HCT116 (cell line): Measurements from ENCODE around the gene SEPHS1. TPM values are rescaled to one million over a fixed set of nuclear protein-coding genes. Genes with fewer than 3 reads are reported as not detected.

Experiments used
- ATAC-seq: fragments of 200-7000 bp; cut with Tn5 transposase; 2 replicates; pipeline ENCODE4 v1.9.1; 2020; ENCODE audit warnings: mild to moderate bottlenecking, moderate library complexity
- BruUV-seq: library from RNA; stranded (reverse); fragments of 400-500 nt; replicated peaks from 2 replicates; lab custom pipeline; 2021; lab: Mats Ljungman, UMichigan
- CTCF ChIA-PET: fragments of 300-600 bp; sonication (Branson Sonifier 250); formaldehyde crosslinking; loops from one replicate; lab custom pipeline; 2021; ENCODE audit warnings: antibody characterized with exemption; lab: Charles Lee
- POLR2A ChIA-PET: fragments of 300-600, 350-600 bp; sonication (Branson Sonifier 250); formaldehyde crosslinking; loops from one replicate; lab custom pipeline; 2021; ENCODE audit warnings: antibody characterized with exemption; lab: Charles Lee
- RAD21 ChIA-PET, 2 experiments: fragments of 300-600 bp; sonication (Branson Sonifier 250); formaldehyde crosslinking; loops; one replicate each; lab custom pipeline; 2023; ENCODE audit warnings: low total read pairs in 2 of 2; ENCODE audit not compliant: uncharacterized antibody in 2 of 2, unreplicated experiment in 2 of 2, low non-redundant PET in 1 of 2; lab: Charles Lee
- DNase-seq: peaks from one replicate; pipeline ENCODE4 v3.0.0-alpha.2; 2010; ENCODE audit warnings: low read depth, low spot score
- H2AFZ ChIP-seq: fragments of 200-600 bp; shearing (Covaris generic), sonication (generic); 2 replicates; pipeline ENCODE4 v1.6.1; 2017; ENCODE audit warnings: low read depth, mixed run types, mixed read lengths, antibody characterized with exemption, low read length; ENCODE audit not compliant: poor library complexity, severe bottlenecking
- H3K27ac ChIP-seq: 2 replicates; pipeline ENCODE4 v1.5.1; 2012; ENCODE audit warnings: low read depth, low read length
- H3K27me3 ChIP-seq: fragments of 200-600 bp; sonication (generic); 2 replicates; pipeline ENCODE4 v1.6.1; 2016; ENCODE audit warnings: mixed run types, low read length, mixed read lengths; ENCODE audit not compliant: insufficient read depth
- H3K36me3 ChIP-seq, 2 experiments: fragments of 200-500 bp in 1 of 2; fragments of 200-600 bp in 1 of 2; sonication (Bioruptor generic) in 1 of 2; sonication (generic) in 1 of 2; 2 replicates each; pipeline versions ENCODE4 v1.5.1 to v1.6.1; 2014 to 2016; ENCODE audit warnings: low read length in 2 of 2, inconsistent platforms in 1 of 2, mixed read lengths in 1 of 2, mixed run types in 1 of 2; ENCODE audit not compliant: insufficient read depth in 2 of 2, control insufficient read depth in 1 of 2
- H3K4me1 ChIP-seq, 2 experiments: fragments of 200-600 bp in 1 of 2; sonication (generic) in 1 of 2; 2 replicates each; pipeline versions ENCODE4 v1.5.1 to v1.6.1; 2012 to 2017; ENCODE audit warnings: low read length in 2 of 2, inconsistent platforms in 1 of 2, mild to moderate bottlenecking in 1 of 2, mixed read lengths in 1 of 2, mixed run types in 1 of 2, moderate library complexity in 1 of 2; ENCODE audit not compliant: insufficient read depth in 2 of 2, control insufficient read depth in 1 of 2
- H3K4me2 ChIP-seq: fragments of 200-600 bp; sonication (generic); 2 replicates; pipeline ENCODE4 v1.6.1; 2017; ENCODE audit warnings: mixed run types, low read length, mixed read lengths
- H3K4me3 ChIP-seq, 2 experiments: fragments of 200-600 bp in 1 of 2; sonication (generic) in 1 of 2; replicated peaks in 1 of 2; 2 replicates each; pipeline ENCODE4 v1.5.1; 2011 to 2016; ENCODE audit warnings: low read length in 2 of 2, control low read depth in 1 of 2, low read depth in 1 of 2, mild to moderate bottlenecking in 1 of 2, mixed read lengths in 1 of 2, mixed run types in 1 of 2
- H3K79me2 ChIP-seq: fragments of 200-600 bp; sonication (generic); 2 replicates; pipeline ENCODE4 v1.6.1; 2017; ENCODE audit warnings: mild to moderate bottlenecking, mixed run types, low read length, moderate library complexity, mixed read lengths; ENCODE audit not compliant: insufficient read depth
- H3K9ac ChIP-seq: fragments of 200-600 bp; sonication (generic); 2 replicates; pipeline ENCODE4 v1.6.1; 2016; ENCODE audit warnings: low read length, mixed read lengths
- H3K9me2 ChIP-seq: fragments of 200-600 bp; sonication (generic), shearing (Covaris generic); 2 replicates; pipeline ENCODE4 v1.6.1; 2017; ENCODE audit warnings: mixed run types, mild to moderate bottlenecking, moderate library complexity; ENCODE audit not compliant: insufficient read depth
- H3K9me3 ChIP-seq, 2 experiments: fragments of 200-500 bp in 1 of 2; fragments of 200-600 bp in 1 of 2; sonication (Bioruptor generic) in 1 of 2; sonication (generic) in 1 of 2; 2 replicates each; pipeline ENCODE4 v1.6.1; 2014 to 2017; ENCODE audit warnings: low read length in 2 of 2, mixed read lengths in 2 of 2, inconsistent platforms in 1 of 2, low read depth in 1 of 2, mild to moderate bottlenecking in 1 of 2, mixed run types in 1 of 2, moderate library complexity in 1 of 2; ENCODE audit not compliant: control insufficient read depth in 1 of 2, insufficient read depth in 1 of 2
- H4K20me1 ChIP-seq: fragments of 200-600 bp; sonication (generic), shearing (Covaris generic); 2 replicates; pipeline ENCODE4 v1.6.1; 2017; ENCODE audit warnings: mixed run types, mild to moderate bottlenecking, moderate library complexity; ENCODE audit not compliant: insufficient read depth
- CBX3 ChIP-seq: IDR thresholded peaks from 2 replicates; pipeline ENCODE4 v1.6.1; 2012; ENCODE audit warnings: low read depth
- CEBPB ChIP-seq: IDR thresholded peaks from 2 replicates; pipeline ENCODE4 v1.6.1; 2012; ENCODE audit warnings: low read depth
- EGR1 ChIP-seq: IDR thresholded peaks from 2 replicates; pipeline ENCODE4 v1.6.1; 2012; ENCODE audit warnings: low read depth
- EZH2phosphoT487 ChIP-seq: fragments of 200-600 bp; IDR thresholded peaks from 2 replicates; pipeline ENCODE4 v1.6.1; 2018; ENCODE audit warnings: antibody characterized with exemption, borderline replicate concordance
- FOSL1 ChIP-seq: IDR thresholded peaks from 2 replicates; pipeline ENCODE4 v1.6.1; 2012; ENCODE audit warnings: low read depth
- POLR2A ChIP-seq: IDR thresholded peaks from 2 replicates; pipeline ENCODE4 v1.7.0; 2011; ENCODE audit warnings: borderline replicate concordance; ENCODE audit not compliant: insufficient read depth, insufficient read length; ENCODE audit errors: extremely low read depth
- SIN3A ChIP-seq: IDR thresholded peaks from 2 replicates; pipeline ENCODE4 v1.6.1; 2012; ENCODE audit warnings: low read depth
- SP1 ChIP-seq: IDR thresholded peaks from 2 replicates; pipeline ENCODE4 v1.6.1; 2012; ENCODE audit warnings: low read depth
- TCF7L2 ChIP-seq: IDR thresholded peaks from 2 replicates; pipeline ENCODE4 v1.7.0; 2011; ENCODE audit warnings: borderline replicate concordance, inconsistent platforms; ENCODE audit not compliant: insufficient read depth, insufficient read length; ENCODE audit errors: extremely low read depth
- YY1 ChIP-seq: IDR thresholded peaks from 2 replicates; pipeline ENCODE4 v1.6.1; 2011; ENCODE audit warnings: low read length, low read depth, moderate library complexity, mild to moderate bottlenecking; ENCODE audit not compliant: insufficient replicate concordance; ENCODE audit errors: extremely low read depth
- ZFX ChIP-seq: fragments of 450-650 bp; IDR thresholded peaks from 2 replicates; pipeline ENCODE4 v1.6.1; 2017
- ZNF274 ChIP-seq: fragments of 200-500 bp; sonication (Bioruptor generic); IDR thresholded peaks from 2 replicates; pipeline ENCODE4 v1.6.1; 2014; ENCODE audit warnings: mild to moderate bottlenecking, low read depth, low read length, inconsistent platforms
- intact Hi-C: fragments of 100-400 bp; cut with micrococcal nuclease; formaldehyde crosslinking; loops from 2 replicates; pipeline ENCODE4 v1.10.0; 2022
- total RNA-seq: library from RNA; stranded (reverse); gene quantifications from one replicate; pipeline ENCODE4 v1.2.1, GENCODE V29; 2021; ENCODE audit not compliant: unreplicated experiment
- TF ChIP-seq, protein P1 (sequence below): IDR thresholded peaks from 2 replicates; pipeline ENCODE4 v1.6.1; 2012
- TF ChIP-seq, protein P2 (sequence below): IDR thresholded peaks from 2 replicates; pipeline ENCODE4 v1.6.1; 2012
- TF ChIP-seq, protein P3 (sequence below): IDR thresholded peaks from 2 replicates; pipeline ENCODE4 v1.6.1; 2011; ENCODE audit warnings: mild to moderate bottlenecking, low read length, moderate library complexity; ENCODE audit not compliant: insufficient replicate concordance; ENCODE audit errors: extremely low read depth

SEPHS1 gene
- total RNA-seq, 1 experiment from 2014 or later = 51.7 TPM

DNA sequence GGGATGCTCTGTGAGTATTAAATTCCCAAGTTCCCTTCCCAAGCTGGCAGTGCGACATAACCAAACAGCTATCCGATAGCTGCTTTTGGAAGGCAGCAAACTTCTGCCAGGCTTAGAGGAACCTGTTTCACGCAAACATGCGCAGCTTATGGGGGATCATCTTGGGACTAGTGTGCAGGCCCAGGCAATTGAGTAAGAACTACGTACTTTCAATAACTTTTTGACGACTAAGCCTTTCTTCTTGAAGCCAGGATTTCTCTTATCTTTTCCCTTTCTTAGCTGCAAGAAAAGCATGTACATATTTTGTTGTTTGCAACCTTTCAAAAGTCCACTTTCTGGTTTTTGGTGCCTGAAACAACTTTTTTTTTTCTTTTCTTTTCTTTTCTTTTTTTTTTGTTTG is 28.7 kb upstream of the SEPHS1 start:
- no peak for TF ChIP-seq ZNF274
- TF ChIP-seq CBX3 = no peak
- no peak for TF ChIP-seq EGR1
- no peak for TF ChIP-seq FOSL1
- TF ChIP-seq, all 23 proteins: peak for 0
- Histone ChIP-seq H3K79me2 (no peaks in the 10 kb centered on the region), H3K36me3 (no peaks in the 10 kb centered on the region), H3K9ac (no peak overlapping the region), H4K20me1 (no peaks in the 10 kb centered on the region), H3K9me2 (no peaks in the 10 kb centered on the region), H3K4me2 (no peak overlapping the region), H3K4me3 (no peak overlapping the region), H3K27me3 (no peaks in the 10 kb centered on the region), H3K27ac (no peak overlapping the region), H3K9me3 (no peaks in the 10 kb centered on the region), H3K4me1 (peaks cover 0 to under 1% of the 10 kb centered on the region in 2 experiments; a peak in 1 of 4 replicates), H2AFZ (no peak overlapping the region)
- no peak for ATAC-seq
- no peak for DNase-seq
- ChIA-PET RAD21 (no interaction called here), CTCF (no interaction called here), POLR2A (no interaction called here)
- no TSS peak for BruUV-seq
- intact Hi-C loops = no loop called here

DNA sequence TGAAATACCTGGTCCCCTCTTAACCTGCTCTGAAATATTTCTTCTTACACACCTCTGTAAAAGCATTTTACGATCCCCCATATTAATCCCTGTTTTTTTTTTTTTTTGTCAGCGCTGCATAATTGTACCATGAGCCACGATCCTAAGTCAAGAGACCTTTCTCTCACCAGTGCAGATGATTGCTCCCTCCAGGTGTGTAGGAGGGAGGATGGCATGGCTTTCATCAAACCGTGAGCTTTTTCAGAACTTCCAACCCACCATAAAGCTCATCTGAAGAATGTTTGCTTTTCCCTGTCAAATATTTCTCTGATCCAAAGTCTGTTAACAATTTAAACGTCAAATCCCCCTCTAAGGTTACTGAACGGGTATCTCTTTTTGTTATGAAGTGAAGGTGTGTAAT is 28.2 kb upstream of the SEPHS1 start:
- Histone ChIP-seq H3K4me3 (no peak overlapping the region), H3K27me3 (no peaks in the 10 kb centered on the region), H2AFZ (no peak overlapping the region), H3K79me2 (no peaks in the 10 kb centered on the region), H3K27ac (no peak overlapping the region), H3K4me2 (no peak overlapping the region), H3K4me1 (peaks cover 0 to 4% of the 10 kb centered on the region in 2 experiments; a peak in 1 of 4 replicates), H3K9me2 (no peaks in the 10 kb centered on the region), H3K9ac (no peak overlapping the region), H3K36me3 (no peaks in the 10 kb centered on the region), H3K9me3 (no peaks in the 10 kb centered on the region), H4K20me1 (no peaks in the 10 kb centered on the region)
- DNase-seq (no peak), ATAC-seq (no peak)
- CTCF ChIA-PET = no interaction called here
- intact Hi-C loops = no loop called here
- TF ChIP-seq, protein P1, sequence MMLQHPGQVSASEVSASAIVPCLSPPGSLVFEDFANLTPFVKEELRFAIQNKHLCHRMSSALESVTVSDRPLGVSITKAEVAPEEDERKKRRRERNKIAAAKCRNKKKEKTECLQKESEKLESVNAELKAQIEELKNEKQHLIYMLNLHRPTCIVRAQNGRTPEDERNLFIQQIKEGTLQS = no peak
- TF ChIP-seq ZNF274 (no peak), YY1 (no peak), EZH2phosphoT487 (no peak), SIN3A (no peak), TCF7L2 (no peak), SP1 (no peak), EGR1 (no peak), ZFX (no peak), POLR2A (no peak), CBX3 (no peak), CEBPB (no peak)
- TF ChIP-seq, protein P2, sequence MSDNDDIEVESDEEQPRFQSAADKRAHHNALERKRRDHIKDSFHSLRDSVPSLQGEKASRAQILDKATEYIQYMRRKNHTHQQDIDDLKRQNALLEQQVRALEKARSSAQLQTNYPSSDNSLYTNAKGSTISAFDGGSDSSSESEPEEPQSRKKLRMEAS = no peak
- TF ChIP-seq, protein P3, sequence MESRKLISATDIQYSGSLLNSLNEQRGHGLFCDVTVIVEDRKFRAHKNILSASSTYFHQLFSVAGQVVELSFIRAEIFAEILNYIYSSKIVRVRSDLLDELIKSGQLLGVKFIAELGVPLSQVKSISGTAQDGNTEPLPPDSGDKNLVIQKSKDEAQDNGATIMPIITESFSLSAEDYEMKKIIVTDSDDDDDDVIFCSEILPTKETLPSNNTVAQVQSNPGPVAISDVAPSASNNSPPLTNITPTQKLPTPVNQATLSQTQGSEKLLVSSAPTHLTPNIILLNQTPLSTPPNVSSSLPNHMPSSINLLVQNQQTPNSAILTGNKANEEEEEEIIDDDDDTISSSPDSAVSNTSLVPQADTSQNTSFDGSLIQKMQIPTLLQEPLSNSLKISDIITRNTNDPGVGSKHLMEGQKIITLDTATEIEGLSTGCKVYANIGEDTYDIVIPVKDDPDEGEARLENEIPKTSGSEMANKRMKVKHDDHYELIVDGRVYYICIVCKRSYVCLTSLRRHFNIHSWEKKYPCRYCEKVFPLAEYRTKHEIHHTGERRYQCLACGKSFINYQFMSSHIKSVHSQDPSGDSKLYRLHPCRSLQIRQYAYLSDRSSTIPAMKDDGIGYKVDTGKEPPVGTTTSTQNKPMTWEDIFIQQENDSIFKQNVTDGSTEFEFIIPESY = no peak
- RAD21 ChIA-PET = no interaction called here
- POLR2A ChIA-PET = no interaction called here
- BruUV-seq = no TSS peak
